Measurements from ENCODE around the gene BMP7. TPM values are rescaled to one million over a fixed set of nuclear protein-coding genes. Genes with fewer than 3 reads are reported as not detected.
A peak's percentile ranks its signal among the peaks of the same experiment; 100 is the strongest.

BMP7 gene
- total and polyA plus RNA-seq, 2 of the 8 experiments (the other 6 are each of a cell fraction or from before 2014, with no cell fraction given): 9.2 to 14.7 TPM

DNA sequence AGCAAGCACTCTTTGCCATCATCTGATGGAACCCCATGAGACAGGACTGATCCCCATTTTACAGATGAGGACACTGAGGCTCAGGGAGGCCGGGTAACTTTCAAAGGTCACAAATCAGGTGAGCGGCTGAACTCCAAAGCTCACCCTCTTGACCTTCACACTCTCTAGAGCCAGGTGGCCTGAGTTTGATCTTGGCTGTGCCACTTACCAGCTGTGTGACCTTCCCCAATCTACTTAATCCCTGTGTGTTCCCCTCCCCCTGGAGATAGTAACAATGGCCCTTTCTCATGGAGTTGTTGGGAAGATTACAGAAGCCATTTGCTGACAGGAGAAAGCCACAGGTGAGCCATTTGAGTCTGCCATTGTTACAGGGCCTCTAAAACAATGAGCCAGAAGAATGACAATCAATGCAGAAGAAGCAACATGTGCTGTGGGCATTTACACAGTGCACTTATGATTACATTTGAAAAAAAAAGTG is 34.5 kb downstream of the BMP7 start (continued):
- TF ChIP-seq RXRA (IDR thresholded peaks at IDR 0.05; ENCODE audit: insufficient read depth, low read depth, low read length) (peak; percentile 95), EP300 (IDR thresholded peaks at IDR 0.05; ENCODE audit: borderline replicate concordance in 1 of 2, low read depth in 2 of 2, low read length in 2 of 2) (peak; percentile 60 to 99), ASH2L (IDR thresholded peaks at IDR 0.05; ENCODE audit: low read length) (peak; percentile 60), ZNF274 (IDR thresholded peaks at IDR 0.05; ENCODE audit: borderline replicate concordance, extremely low read depth, low read length) (no peak), SRF (IDR thresholded peaks at IDR 0.05; ENCODE audit: low read depth, low read length) (no peak), CTBP2 (IDR thresholded peaks at IDR 0.05; ENCODE audit: borderline replicate concordance, insufficient read depth, insufficient read length, low read length) (peak; percentile 98), MAFK (IDR thresholded peaks at IDR 0.05; ENCODE audit: low read depth, low read length) (no peak), RAD21 (IDR thresholded peaks at IDR 0.05 in 1 of 2, conservative IDR thresholded peaks at IDR 0.05 in 1 of 2; ENCODE audit: low read depth in 2 of 2, low read length in 2 of 2) (no peak; a peak in 1 of 4 replicates), HDAC2 (IDR thresholded peaks at IDR 0.05; ENCODE audit: borderline replicate concordance in 1 of 2, low read depth in 2 of 2, low read length in 2 of 2) (peak; percentile 95; a peak in 3 of 4 replicates), FOSL1 (IDR thresholded peaks at IDR 0.05; ENCODE audit: insufficient read depth, low read depth, low read length) (no peak), RNF2 (IDR thresholded peaks at IDR 0.05; ENCODE audit: borderline replicate concordance, low read depth, low read length, missing control alignments, poor library complexity, severe bottlenecking) (no peak), KDM1A (IDR thresholded peaks at IDR 0.05; ENCODE audit: borderline replicate concordance, low read length) (peak; percentile 96), JUND (IDR thresholded peaks at IDR 0.05; ENCODE audit: low read length) (peak; percentile 24; the same call in 1 of the 2 replicates), SP2 (IDR thresholded peaks at IDR 0.05; ENCODE audit: low read length) (no peak), BCL11A (IDR thresholded peaks at IDR 0.05; ENCODE audit: low read depth in 2 of 2, low read length in 2 of 2) (peak; percentile 98 to 99), RFX5 (IDR thresholded peaks at IDR 0.05; ENCODE audit: borderline replicate concordance, low read depth, low read length) (peak; percentile 62; the same call in 1 of the 2 replicates), TBP (IDR thresholded peaks at IDR 0.05; ENCODE audit: low read depth, low read length) (no peak), POU5F1 (IDR thresholded peaks at IDR 0.05; ENCODE audit: low read depth, low read length) (peak; percentile 99), CHD2 (IDR thresholded peaks at IDR 0.05; ENCODE audit: low read length) (peak; percentile 73), SIN3A (conservative IDR thresholded peaks at IDR 0.05 in 1 of 2, IDR thresholded peaks at IDR 0.05 in 1 of 2; ENCODE audit: low read depth in 1 of 2, low read length in 2 of 2) (peak; percentile 72 to 78; a peak in 1 of 4 replicates), CREB1 (IDR thresholded peaks at IDR 0.05) (0 out of 2 replicates have a peak, but pooled peaks have one; percentile 38), POLR2A (IDR thresholded peaks at IDR 0.05; ENCODE audit: control extremely low read depth in 1 of 2, low read depth in 2 of 2, low read length in 2 of 2) (no peak), CBX5 (IDR thresholded peaks at IDR 0.05; ENCODE audit: low read depth, low read length) (no peak)
- TF ChIP-seq, protein P1, sequence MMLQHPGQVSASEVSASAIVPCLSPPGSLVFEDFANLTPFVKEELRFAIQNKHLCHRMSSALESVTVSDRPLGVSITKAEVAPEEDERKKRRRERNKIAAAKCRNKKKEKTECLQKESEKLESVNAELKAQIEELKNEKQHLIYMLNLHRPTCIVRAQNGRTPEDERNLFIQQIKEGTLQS (IDR thresholded peaks at IDR 0.05; ENCODE audit: insufficient read depth, low read depth, low read length): no peak

Measured in H1 (cell line).